Measurements from ENCODE around the gene ZNF679. TPM values are rescaled to one million over a fixed set of nuclear protein-coding genes. Genes with fewer than 3 reads are reported as not detected.
"Not testable (repeated sequence)": the region's sequence is repeated elsewhere in the genome, so short reads cannot be mapped to it uniquely, and the experiment has no call there.

The ZNF679 gene
- total RNA-seq (not detected in 2 replicates), polyA plus RNA-seq (not detected in 2 replicates)

GRCh38 chr7:64228174-64228573, at the start of gene ZNF679:
Gene ZNF679, plus strand, starts transcription at chr7:64228474. Its CDS starts 20,644 bp downstream, at chr7:64249118.
- H3K27ac ChIP-seq; DNase-seq (ENCODE audit: low read depth in 1 of 2, low spot score in 1 of 2); H3K27me3 ChIP-seq; H3K4me1 ChIP-seq (ENCODE audit: low read depth); H3K9me3 ChIP-seq (ENCODE audit: low read depth); H3K4me3 ChIP-seq; H3K36me3 ChIP-seq: not testable (repeated sequence)

GRCh38 chr7:64180989-64181388, 47.3 kb upstream of the ZNF679 start:
- H3K36me3 ChIP-seq = no peaks in the 10 kb centered on the region
- peak in 1 of 2 donors; percentile 1 for DNase-seq (ENCODE audit: low read depth in 1 of 2, low spot score in 1 of 2)
- no peaks in the 10 kb centered on the region for H3K27me3 ChIP-seq
- H3K4me1 ChIP-seq (ENCODE audit: low read depth) = no peaks in the 10 kb centered on the region
- no peaks in the 10 kb centered on the region for H3K9me3 ChIP-seq (ENCODE audit: low read depth)
- no peak overlapping the region for H3K4me3 ChIP-seq
- TF ChIP-seq CTCF (IDR thresholded peaks at IDR 0.05; ENCODE audit: low read depth, low read length) = peak; percentile 8
- no peak overlapping the region for H3K27ac ChIP-seq

- H3K4me3 ChIP-seq = no peak overlapping the region
- TF ChIP-seq CTCF (IDR thresholded peaks at IDR 0.05; ENCODE audit: low read depth, low read length) = no peak
- H3K27ac ChIP-seq = no peak overlapping the region
- no peaks in the 10 kb centered on the region for H3K9me3 ChIP-seq (ENCODE audit: low read depth)
- no peaks in the 10 kb centered on the region for H3K36me3 ChIP-seq
- H3K27me3 ChIP-seq = no peaks in the 10 kb centered on the region
- no peaks in the 10 kb centered on the region for H3K4me1 ChIP-seq (ENCODE audit: low read depth)
- DNase-seq (ENCODE audit: low read depth in 1 of 2, low spot score in 1 of 2) = no peak
Observed at GRCh38 chr7:64181586-64181985, 46.7 kb upstream of the ZNF679 start.

- TF ChIP-seq CTCF (IDR thresholded peaks at IDR 0.05; ENCODE audit: low read depth, low read length) = no peak
- H3K9me3 ChIP-seq (ENCODE audit: low read depth) = no peaks in the 10 kb centered on the region
Observed at GRCh38 chr7:64182036-64182790, 46.1 kb upstream of the ZNF679 start.

GRCh38 chr7:64183126-64183742, 45.0 kb upstream of the ZNF679 start:
- H3K4me3 ChIP-seq = no peak overlapping the region
- H3K9me3 ChIP-seq (ENCODE audit: low read depth) = no peaks in the 10 kb centered on the region
- TF ChIP-seq CTCF (IDR thresholded peaks at IDR 0.05; ENCODE audit: low read depth, low read length) = peak; percentile 33
- no peaks in the 10 kb centered on the region for H3K4me1 ChIP-seq (ENCODE audit: low read depth)
- DNase-seq (ENCODE audit: low read depth in 1 of 2, low spot score in 1 of 2) = no peak
- H3K27ac ChIP-seq = no peak overlapping the region
- H3K36me3 ChIP-seq = no peaks in the 10 kb centered on the region
- H3K27me3 ChIP-seq = no peaks in the 10 kb centered on the region

More at GRCh38 chr7:64182036-64182790, 46.1 kb upstream of the ZNF679 start:
- DNase-seq (ENCODE audit: low read depth in 1 of 2, low spot score in 1 of 2) = no peak
- Histone ChIP-seq H3K27ac (no peak overlapping the region), H3K4me1 (ENCODE audit: low read depth) (no peaks in the 10 kb centered on the region), H3K27me3 (no peaks in the 10 kb centered on the region), H3K4me3 (no peak overlapping the region), H3K36me3 (no peaks in the 10 kb centered on the region)

- DNase-seq (ENCODE audit: low read depth in 1 of 2, low spot score in 1 of 2) = no peak
- H3K9me3 ChIP-seq (ENCODE audit: low read depth) = no peaks in the 10 kb centered on the region
- no peak for TF ChIP-seq CTCF (IDR thresholded peaks at IDR 0.05; ENCODE audit: low read depth, low read length)
- H3K36me3 ChIP-seq = no peaks in the 10 kb centered on the region
- H3K27ac ChIP-seq = no peak overlapping the region
- H3K27me3 ChIP-seq = no peaks in the 10 kb centered on the region
- H3K4me3 ChIP-seq = no peak overlapping the region
- H3K4me1 ChIP-seq (ENCODE audit: low read depth) = no peaks in the 10 kb centered on the region
Observed at GRCh38 chr7:64183827-64184372, 44.4 kb upstream of the ZNF679 start.

All from cardiac muscle cell (in vitro differentiated cells and primary cell).